Measurements from ENCODE around the gene KANK4.

The KANK4 gene

DNA sequence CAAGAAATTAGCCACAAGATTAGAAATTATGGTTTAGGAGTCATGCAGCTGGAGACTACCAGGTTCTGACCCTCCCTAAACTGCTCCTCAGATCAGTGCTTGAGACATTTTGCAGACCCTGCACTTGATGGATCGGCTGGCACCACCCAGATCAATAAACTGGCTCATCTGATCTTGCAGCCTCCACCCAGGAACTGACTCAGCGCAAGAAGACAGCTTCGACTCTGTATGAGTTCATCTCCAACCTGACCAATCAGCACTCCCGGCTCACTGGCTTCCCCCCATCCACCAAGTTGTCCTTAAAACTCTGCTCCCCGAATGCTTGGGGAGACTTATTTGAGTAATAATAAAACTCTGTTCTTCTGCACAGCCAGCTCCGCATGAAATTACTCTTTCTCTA lies 84.5 kb downstream of the KANK4 start:
- Histone ChIP-seq H3K4me1 (ENCODE audit: control insufficient read depth in 1 of 2, insufficient read depth in 1 of 2, low read depth in 1 of 2, low read length in 1 of 2) (peaks cover 0 to 3% of the 10 kb centered on the region in 2 experiments), H3K27me3 (no peaks in the 10 kb centered on the region), H3K27ac (no peak overlapping the region), H3K4me3 (ENCODE audit: low read depth in 1 of 2, low read length in 1 of 2) (no peak overlapping the region), H3K36me3 (no peaks in the 10 kb centered on the region), H3K9me3 (no peaks in the 10 kb centered on the region)
- TF ChIP-seq, protein P1, sequence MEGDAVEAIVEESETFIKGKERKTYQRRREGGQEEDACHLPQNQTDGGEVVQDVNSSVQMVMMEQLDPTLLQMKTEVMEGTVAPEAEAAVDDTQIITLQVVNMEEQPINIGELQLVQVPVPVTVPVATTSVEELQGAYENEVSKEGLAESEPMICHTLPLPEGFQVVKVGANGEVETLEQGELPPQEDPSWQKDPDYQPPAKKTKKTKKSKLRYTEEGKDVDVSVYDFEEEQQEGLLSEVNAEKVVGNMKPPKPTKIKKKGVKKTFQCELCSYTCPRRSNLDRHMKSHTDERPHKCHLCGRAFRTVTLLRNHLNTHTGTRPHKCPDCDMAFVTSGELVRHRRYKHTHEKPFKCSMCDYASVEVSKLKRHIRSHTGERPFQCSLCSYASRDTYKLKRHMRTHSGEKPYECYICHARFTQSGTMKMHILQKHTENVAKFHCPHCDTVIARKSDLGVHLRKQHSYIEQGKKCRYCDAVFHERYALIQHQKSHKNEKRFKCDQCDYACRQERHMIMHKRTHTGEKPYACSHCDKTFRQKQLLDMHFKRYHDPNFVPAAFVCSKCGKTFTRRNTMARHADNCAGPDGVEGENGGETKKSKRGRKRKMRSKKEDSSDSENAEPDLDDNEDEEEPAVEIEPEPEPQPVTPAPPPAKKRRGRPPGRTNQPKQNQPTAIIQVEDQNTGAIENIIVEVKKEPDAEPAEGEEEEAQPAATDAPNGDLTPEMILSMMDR (IDR thresholded peaks at IDR 0.05): no peak

DNA sequence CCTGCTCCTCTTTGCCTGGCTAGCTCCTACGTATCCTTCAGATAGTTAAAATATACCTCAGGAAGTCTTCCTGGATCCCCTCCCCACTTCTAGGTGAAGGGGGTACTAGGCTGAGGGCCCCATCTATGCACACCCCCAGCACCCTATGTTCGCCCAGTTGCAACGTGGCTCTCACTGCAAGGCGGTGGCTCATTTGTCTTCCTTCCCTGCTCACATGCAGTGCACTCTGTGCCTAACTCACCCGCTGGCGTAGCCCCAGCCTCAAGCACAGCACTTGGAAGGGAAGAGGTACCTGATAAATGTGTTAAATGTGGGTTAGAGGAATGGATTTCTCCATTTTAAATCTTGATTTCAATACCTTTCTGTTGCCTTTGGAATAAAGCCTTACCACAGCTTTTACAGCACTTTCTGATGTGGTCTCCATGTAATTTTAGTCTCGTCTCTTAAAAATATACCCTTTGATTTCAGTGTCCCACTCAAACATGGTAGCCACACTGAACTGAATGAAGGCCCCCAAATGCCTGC lies 85.2 kb downstream of the KANK4 start:
- Histone ChIP-seq H3K27me3 (no peaks in the 10 kb centered on the region), H3K4me3 (ENCODE audit: low read depth in 1 of 2, low read length in 1 of 2) (no peak overlapping the region), H3K4me1 (ENCODE audit: control insufficient read depth in 1 of 2, insufficient read depth in 1 of 2, low read depth in 1 of 2, low read length in 1 of 2) (peaks cover 0 to 3% of the 10 kb centered on the region in 2 experiments), H3K9me3 (no peaks in the 10 kb centered on the region), H3K27ac (no peak overlapping the region), H3K36me3 (no peaks in the 10 kb centered on the region)
- TF ChIP-seq, protein P1 (IDR thresholded peaks at IDR 0.05): no peak

DNA sequence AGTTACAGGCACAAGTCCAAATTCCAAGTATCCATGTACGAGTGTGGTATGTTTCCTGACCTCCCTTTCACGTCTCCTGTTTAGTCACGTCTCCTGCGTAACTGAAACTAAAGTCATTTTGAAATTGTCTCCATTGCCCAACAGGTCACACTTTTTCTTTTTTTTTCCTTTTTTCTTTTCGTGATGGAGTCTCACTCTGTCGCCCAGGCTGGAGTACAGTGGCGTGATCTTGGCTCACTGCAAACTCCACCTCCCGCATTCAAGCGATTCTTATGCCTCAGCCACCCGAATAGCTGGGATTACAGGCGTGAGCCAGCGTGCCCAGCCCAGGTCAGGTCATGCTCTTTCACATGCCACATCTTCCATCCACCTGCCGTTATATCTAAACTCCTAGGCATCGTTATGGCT lies 86.4 kb downstream of the KANK4 start:
- Histone ChIP-seq H3K4me1 (ENCODE audit: control insufficient read depth in 1 of 2, insufficient read depth in 1 of 2, low read depth in 1 of 2, low read length in 1 of 2) (peaks cover 0 to 3% of the 10 kb centered on the region in 2 experiments), H3K27me3 (no peaks in the 10 kb centered on the region), H3K4me3 (ENCODE audit: low read depth in 1 of 2, low read length in 1 of 2) (no peak overlapping the region), H3K9me3 (no peaks in the 10 kb centered on the region), H3K36me3 (no peaks in the 10 kb centered on the region), H3K27ac (no peak overlapping the region)
- TF ChIP-seq, protein P1 (IDR thresholded peaks at IDR 0.05): no peak

DNA sequence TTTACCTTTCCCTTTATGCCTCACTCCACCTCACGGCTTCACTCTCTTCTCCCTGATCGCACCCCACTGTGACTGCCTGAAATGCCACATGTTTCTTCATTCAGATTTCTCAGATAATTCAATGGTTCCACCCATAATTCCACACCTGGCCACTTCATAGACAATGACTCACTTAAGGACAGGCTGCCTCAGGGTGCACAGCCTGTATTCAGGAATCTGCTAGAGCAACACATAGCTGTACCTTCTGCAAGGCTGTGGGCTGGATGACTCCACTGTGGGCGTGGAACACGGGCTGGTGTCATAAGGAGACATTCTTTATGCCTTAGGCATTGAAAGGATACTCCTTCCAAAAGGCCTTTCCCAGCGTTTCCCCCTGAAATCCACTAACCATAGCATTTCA lies 88.5 kb downstream of the KANK4 start:
- H3K27me3 ChIP-seq: no peaks in the 10 kb centered on the region
- H3K27ac ChIP-seq: no peak overlapping the region
- no peaks in the 10 kb centered on the region for H3K9me3 ChIP-seq

DNA sequence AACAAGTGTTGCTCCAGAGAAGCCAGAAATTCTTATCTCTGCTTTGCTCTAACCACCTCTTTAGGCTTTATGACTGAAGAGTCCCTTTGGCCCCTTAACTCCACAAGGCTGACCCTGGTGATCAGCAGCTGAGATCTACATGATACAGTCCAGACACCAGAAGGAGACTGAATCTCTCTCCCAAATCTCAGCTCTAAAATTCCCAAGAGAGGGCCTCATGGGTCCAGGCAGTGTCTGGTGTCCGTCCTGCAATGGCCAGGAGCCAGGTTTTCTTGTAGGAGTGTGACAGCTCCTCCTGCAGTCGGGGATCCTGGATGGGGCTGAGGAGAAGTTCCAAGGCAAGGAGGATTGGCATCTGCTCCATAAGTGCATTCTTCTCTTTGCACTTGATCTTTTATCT lies 89.3 kb downstream of the KANK4 start:
- H3K9me3 ChIP-seq: no peaks in the 10 kb centered on the region
- H3K4me1 ChIP-seq (ENCODE audit: control insufficient read depth in 1 of 2, insufficient read depth in 1 of 2, low read depth in 1 of 2, low read length in 1 of 2): peaks cover 0 to 3% of the 10 kb centered on the region in 2 experiments
- TF ChIP-seq, protein P1 (IDR thresholded peaks at IDR 0.05): no peak
- no peaks in the 10 kb centered on the region for H3K27me3 ChIP-seq
- H3K4me3 ChIP-seq (ENCODE audit: low read depth in 1 of 2, low read length in 1 of 2): no peak overlapping the region
- H3K36me3 ChIP-seq: no peaks in the 10 kb centered on the region
- H3K27ac ChIP-seq: no peak overlapping the region

More for the DNA sequence above, 88.5 kb downstream of the KANK4 start:
- no peak overlapping the region for H3K4me3 ChIP-seq (ENCODE audit: low read depth in 1 of 2, low read length in 1 of 2)
- H3K36me3 ChIP-seq: no peaks in the 10 kb centered on the region
- TF ChIP-seq, protein P1 (IDR thresholded peaks at IDR 0.05): no peak
- H3K4me1 ChIP-seq (ENCODE audit: control insufficient read depth in 1 of 2, insufficient read depth in 1 of 2, low read depth in 1 of 2, low read length in 1 of 2): peaks cover 0 to 3% of the 10 kb centered on the region in 2 experiments
